ENCODE data around the gene WFDC9.
"Not testable (repeated sequence)": the region's sequence is repeated elsewhere in the genome, so short reads cannot be mapped to it uniquely, and the experiment has no call there.

The WFDC9 gene

GRCh38 chr20:45592574-45593189, 38.4 kb downstream of the WFDC9 start:
- DNase-seq (ENCODE audit: low read depth in 2 of 2) = no peak

GRCh38 chr20:45589725-45590124, 41.4 kb downstream of the WFDC9 start:
- no peak for DNase-seq (ENCODE audit: low read depth in 2 of 2)

GRCh38 chr20:45588800-45589199, 42.3 kb downstream of the WFDC9 start:
- no peak for DNase-seq (ENCODE audit: low read depth in 2 of 2)

GRCh38 chr20:45585986-45586385, 45.1 kb downstream of the WFDC9 start:
- not testable (repeated sequence) for DNase-seq (ENCODE audit: low read depth in 2 of 2)

- DNase-seq (ENCODE audit: low read depth in 2 of 2) = not testable (repeated sequence)
These were observed 46.8 kb downstream of the WFDC9 start for GRCh38 chr20:45584294-45584693.

- DNase-seq (ENCODE audit: low read depth in 2 of 2) = no peak
These were observed 47.6 kb downstream of the WFDC9 start for GRCh38 chr20:45583502-45583901.

- DNase-seq (ENCODE audit: low read depth in 2 of 2) = no peak
These were observed 49.4 kb downstream of the WFDC9 start for GRCh38 chr20:45581702-45582101.

GRCh38 chr20:45579184-45579583, 51.9 kb downstream of the WFDC9 start, which contains the start of gene WFDC8:
TSS of gene WFDC8 (minus strand) at chr20:45579284. CDS start at chr20:45579247, 37 bp downstream.
- no peak for DNase-seq (ENCODE audit: low read depth in 2 of 2)

GRCh38 chr20:45578231-45578630, 52.9 kb downstream of the WFDC9 start:
- no peak for DNase-seq (ENCODE audit: low read depth in 2 of 2)

GRCh38 chr20:45576995-45577394, 54.1 kb downstream of the WFDC9 start:
- no peak for DNase-seq (ENCODE audit: low read depth in 2 of 2)

- no peak for DNase-seq (ENCODE audit: low read depth in 2 of 2)
These were observed 55.2 kb downstream of the WFDC9 start for GRCh38 chr20:45575931-45576330.

- not testable (repeated sequence) for DNase-seq (ENCODE audit: low read depth in 2 of 2)
These were observed 61.4 kb downstream of the WFDC9 start for GRCh38 chr20:45569650-45570049.

- no peak for DNase-seq (ENCODE audit: low read depth in 2 of 2)
These were observed 66.3 kb downstream of the WFDC9 start for GRCh38 chr20:45564760-45565276.
